HepG2 (cell line): ENCODE measurements around the gene NDE1. TPM values are rescaled to one million over a fixed set of nuclear protein-coding genes. Genes with fewer than 3 reads are reported as not detected.

Source experiments
- ATAC-seq: fragments of 200-7000 bp; cut with Tn5 transposase; 3 replicates; pipeline ENCODE4 v1.9.1; 2020; ENCODE audit warnings: mild to moderate bottlenecking, moderate library complexity
- BruUV-seq: library from RNA; stranded (reverse); fragments of 400-500 nt; replicated peaks from 2 replicates; lab custom pipeline; 2021; lab: Mats Ljungman, UMichigan
- CTCF ChIA-PET: fragments of 300-600 bp; formaldehyde crosslinking; extraction: SDS; loops from one replicate; lab custom pipeline; 2021; ENCODE audit warnings: low total read pairs, inconsistent platforms, low intra/inter-chr PET ratio; lab: Yijun Ruan, JAX
- POLR2A ChIA-PET: fragments of 350-600 bp; sonication (Branson Sonifier 250); formaldehyde crosslinking; loops from one replicate; lab custom pipeline; 2020; ENCODE audit warnings: antibody characterized with exemption, inconsistent platforms; lab: Yijun Ruan, JAX
- DNase-seq: peaks from one replicate; pipeline ENCODE4 v3.0.0-alpha.2; 2015; ENCODE audit warnings: low spot score
- FAIRE-seq: peaks from 3 replicates; lab custom pipeline; 2011; peaks lifted over from hg19 to GRCh38; lab: Jason Lieb, UNC
- H2AFZ ChIP-seq: one replicate; pipeline ENCODE4 v1.6.1; 2011; ENCODE audit warnings: low read length, inconsistent platforms
- H3K27ac ChIP-seq: fragments of 300-600 bp; 3 replicates; pipeline ENCODE4 v1.8.0; 2011; ENCODE audit warnings: mixed run types, mild to moderate bottlenecking, mixed read lengths, low read length, inconsistent platforms; ENCODE audit not compliant: insufficient read depth; ENCODE audit errors: extremely low read length
- H3K27me3 ChIP-seq, 2 experiments: fragments of 200-600 bp in 1 of 2; 2 replicates in 1 of 2; 3 replicates in 1 of 2; pipeline versions ENCODE4 v1.6.0 to v1.8.0; 2011; ENCODE audit warnings: low read length in 2 of 2, mild to moderate bottlenecking in 2 of 2, moderate library complexity in 2 of 2, inconsistent platforms in 1 of 2; ENCODE audit not compliant: insufficient read depth in 2 of 2, control insufficient read depth in 1 of 2
- H3K36me3 ChIP-seq, 2 experiments: fragments of 200-600 bp in 1 of 2; replicated peaks in 1 of 2; 2 replicates in 1 of 2; 3 replicates in 1 of 2; pipeline versions ENCODE4 v1.5.1 to v1.8.0; 2011; ENCODE audit warnings: low read length in 2 of 2, inconsistent platforms in 1 of 2; ENCODE audit not compliant: insufficient read depth in 2 of 2, control insufficient read depth in 1 of 2
- H3K4me1 ChIP-seq: 2 replicates; pipeline ENCODE4 v1.5.1; 2012; ENCODE audit warnings: low read length, inconsistent platforms; ENCODE audit not compliant: insufficient read depth
- H3K4me2 ChIP-seq: 2 replicates; pipeline ENCODE4 v1.6.0; 2011; ENCODE audit warnings: low read depth, low read length, inconsistent platforms
- H3K4me3 ChIP-seq, 3 experiments: fragments of 200-600 bp in 1 of 3; sonication (generic), shearing (Covaris generic) in 1 of 3; replicated peaks in 1 of 3; 2 replicates each; pipeline ENCODE4 v1.5.1; 2011 to 2016; ENCODE audit warnings: low read length in 3 of 3, inconsistent platforms in 2 of 3, low read depth in 2 of 3, mild to moderate bottlenecking in 2 of 3, control low read depth in 1 of 3, mixed read lengths in 1 of 3; ENCODE audit not compliant: insufficient read depth in 1 of 3
- H3K79me2 ChIP-seq: one replicate; pipeline ENCODE4 v1.6.1; 2011; ENCODE audit warnings: low read length, inconsistent platforms; ENCODE audit not compliant: insufficient read depth
- H3K9ac ChIP-seq: 2 replicates; pipeline ENCODE4 v1.6.0; 2011; ENCODE audit warnings: mild to moderate bottlenecking, low read depth, low read length, inconsistent platforms; ENCODE audit not compliant: insufficient read depth
- H3K9me3 ChIP-seq: 2 replicates; pipeline ENCODE4 v1.5.1; 2012; ENCODE audit warnings: mild to moderate bottlenecking, low read length
- H4K20me1 ChIP-seq: 2 replicates; pipeline ENCODE4 v1.6.0; 2011; ENCODE audit warnings: inconsistent platforms, mild to moderate bottlenecking, low read length, moderate library complexity; ENCODE audit not compliant: insufficient read depth
- AGO2 ChIP-seq: fragments of 200-400 bp; formaldehyde crosslinking; optimal IDR thresholded peaks from 2 replicates; pipeline ENCODE3; 2017; ENCODE audit warnings: mild to moderate bottlenecking, low read depth, low read length, moderate library complexity
- FOSL1 ChIP-seq: sonication (generic); formaldehyde crosslinking; IDR thresholded peaks from 2 replicates; pipeline ENCODE4 v1.9.0; 2021; ENCODE audit warnings: missing genetic modification reagents, borderline replicate concordance
- GABPB1 ChIP-seq: IDR thresholded peaks from 2 replicates; pipeline ENCODE4 v1.6.1; 2016; ENCODE audit warnings: mild to moderate bottlenecking, missing genetic modification reagents, moderate library complexity, missing compliant biosample characterization
- KMT2A ChIP-seq: sonication (generic); formaldehyde crosslinking; IDR thresholded peaks from 2 replicates; pipeline ENCODE4 v1.4.0; 2020; ENCODE audit warnings: missing genetic modification reagents
- MEIS2 ChIP-seq: sonication (generic); formaldehyde crosslinking; IDR thresholded peaks from 2 replicates; pipeline ENCODE4 v1.9.0; 2021; ENCODE audit warnings: mild to moderate bottlenecking, missing genetic modification reagents
- NFRKB ChIP-seq: fragments of 450-650 bp; IDR thresholded peaks from 2 replicates; pipeline ENCODE4 v1.6.1; 2017
- SETDB1 ChIP-seq: sonication (generic); formaldehyde crosslinking; IDR thresholded peaks from 2 replicates; pipeline ENCODE4 v1.5.1; 2020; ENCODE audit warnings: missing genetic modification reagents, mild to moderate bottlenecking, borderline replicate concordance
- ZBTB38 ChIP-seq: sonication (generic); formaldehyde crosslinking; IDR thresholded peaks from 2 replicates; pipeline ENCODE4 v1.5.1; 2020; ENCODE audit warnings: mild to moderate bottlenecking, missing genetic modification reagents
- ZC3H13 ChIP-seq: sonication (generic); formaldehyde crosslinking; IDR thresholded peaks from 2 replicates; pipeline ENCODE4 v1.8.1; 2023; ENCODE audit warnings: mild to moderate bottlenecking, missing genetic modification reagents, moderate library complexity
- ZKSCAN8 ChIP-seq: IDR thresholded peaks from 2 replicates; pipeline ENCODE4 v1.6.1; 2016; ENCODE audit warnings: borderline replicate concordance, missing genetic modification reagents, missing compliant biosample characterization
- ZMYM3 ChIP-seq: sonication (generic); formaldehyde crosslinking; IDR thresholded peaks from 2 replicates; pipeline ENCODE4 v1.5.1; 2020; ENCODE audit warnings: mild to moderate bottlenecking, missing genetic modification reagents
- ZNF350 ChIP-seq: sonication (generic); formaldehyde crosslinking; IDR thresholded peaks from 2 replicates; pipeline ENCODE4 v1.4.0; 2020; ENCODE audit warnings: mild to moderate bottlenecking, low read depth, missing genetic modification reagents, borderline replicate concordance
- WGBS: methylation state at CpG from one replicate; pipeline ENCODE4 v1.1.6; 2017; ENCODE audit warnings: low lambda C conversion rate; 5-methylcytosine and 5-hydroxymethylcytosine counted together
- in situ Hi-C: cut with HindIII; loops from 2 replicates; pipeline ENCODE4 v1.10.0; 2017; ENCODE audit warnings: low pct_unique_long_range_greater_than_20kb; ENCODE audit not compliant: extremely low pct_ligation_motif_present
- intact Hi-C: fragments of 100-400 bp; cut with micrococcal nuclease; formaldehyde crosslinking; loops from one replicate; pipeline ENCODE4 v1.10.0; 2022; ENCODE audit not compliant: unreplicated experiment
- polyA plus RNA-seq, 8 experiments: library from polyadenylated mRNA; depleted of rRNA in 3 of 8; stranded (reverse) in 7 of 8; unstranded in 1 of 8; fragments of >200 nt; fragmentation: Illumina TruSeq in 4 of 8; extraction: Trizol in 4 of 8; gene quantifications; 2 replicates each; pipeline versions ENCODE4 v1.2.1 to v1.2.3, GENCODE V29; 2011 to 2016; ENCODE audit warnings: low read depth in 4 of 8, missing spikeins in 1 of 8, mixed read lengths in 1 of 8; ENCODE audit not compliant: insufficient read depth in 1 of 8
- total RNA-seq, 5 experiments: library from RNA; depleted of rRNA; stranded (reverse); fragments of >200 nt; fragmentation: Illumina TruSeq; extraction: Trizol; gene quantifications; 2 replicates each; pipeline ENCODE4 v1.2.3, GENCODE V29; 2016; ENCODE audit warnings: low read depth in 1 of 5
- TF ChIP-seq, protein P1 (sequence below): sonication (generic); formaldehyde crosslinking; conservative IDR thresholded peaks from 2 replicates; pipeline ENCODE4 v1.8.0; 2022; ENCODE audit warnings: low read depth, missing genetic modification reagents
- TF ChIP-seq, protein P2 (sequence below): sonication (generic); formaldehyde crosslinking; IDR thresholded peaks from 2 replicates; pipeline ENCODE4 v1.9.0; 2021; ENCODE audit warnings: missing genetic modification reagents, borderline replicate concordance

Gene NDE1
- total and polyA plus RNA-seq, 2 of the 13 experiments (the other 11 are each of a cell fraction or from before 2014, with no cell fraction given), result 40.9 to 72.5 TPM

DNA sequence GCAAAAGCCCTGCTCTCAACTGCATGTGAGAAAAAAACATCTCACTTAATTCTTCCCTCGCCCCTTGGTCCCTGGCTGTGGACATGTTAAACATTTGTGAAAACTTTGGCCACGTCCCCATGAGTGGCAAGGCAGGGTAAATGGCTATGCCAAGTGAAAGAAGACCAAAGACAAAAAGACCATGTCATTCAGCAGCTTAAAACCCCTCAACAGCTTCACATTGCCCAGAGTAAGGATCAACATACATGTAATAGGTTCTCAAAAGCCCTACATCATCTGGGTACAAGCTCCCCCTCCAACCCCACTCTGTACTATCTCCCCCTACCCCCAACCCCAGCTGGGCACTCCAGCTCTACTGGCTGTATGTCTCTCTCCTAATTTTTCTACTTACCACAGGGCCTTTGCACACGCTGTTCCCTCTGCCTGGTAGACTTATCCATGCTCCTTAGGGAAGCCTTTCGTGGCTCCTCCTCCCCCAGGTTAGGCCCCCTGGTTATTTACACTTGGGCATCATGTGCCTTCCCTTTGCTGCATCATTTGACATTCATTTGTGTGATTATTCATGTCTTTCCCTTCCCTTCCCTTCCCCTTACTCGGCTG lies 75.7 kb downstream of the NDE1 start:
- TF ChIP-seq ZKSCAN8 (CRISPR knock-in tag) (peak; percentile 53; the same call in 1 of the 2 replicates), ZC3H13 (CRISPR knock-in tag) (peak; percentile 51; the same call in 1 of the 2 replicates), ZNF350 (CRISPR knock-in tag) (no peak), ZMYM3 (CRISPR knock-in tag) (0 out of 2 replicates have a peak, but pooled peaks have one; percentile 40)
- ChIA-PET CTCF (no interaction called here), POLR2A (no interaction called here)
- DNase-seq (no peak), ATAC-seq (no peak), FAIRE-seq (no peak)
- Histone ChIP-seq H3K27ac (no peak overlapping the region), H3K9me3 (no peaks in the 10 kb centered on the region), H3K27me3 (no peaks in the 10 kb centered on the region), H3K4me1 (no peaks in the 10 kb centered on the region), H2AFZ (no peak overlapping the region), H3K9ac (no peak overlapping the region), H3K79me2 (no peaks in the 10 kb centered on the region), H3K36me3 (peaks cover 12 to 13% of the 10 kb centered on the region in 2 experiments; a peak in 4 of 5 replicates), H3K4me3 (no peak overlapping the region), H4K20me1 (no peaks in the 10 kb centered on the region), H3K4me2 (no peak overlapping the region)
- intact Hi-C loops (no loop called here), in situ Hi-C loops (no loop called here)
- TSS peak; percentile 47 for BruUV-seq
- WGBS, result 95% methylated on average over 5 of the region's 5 CpGs

DNA sequence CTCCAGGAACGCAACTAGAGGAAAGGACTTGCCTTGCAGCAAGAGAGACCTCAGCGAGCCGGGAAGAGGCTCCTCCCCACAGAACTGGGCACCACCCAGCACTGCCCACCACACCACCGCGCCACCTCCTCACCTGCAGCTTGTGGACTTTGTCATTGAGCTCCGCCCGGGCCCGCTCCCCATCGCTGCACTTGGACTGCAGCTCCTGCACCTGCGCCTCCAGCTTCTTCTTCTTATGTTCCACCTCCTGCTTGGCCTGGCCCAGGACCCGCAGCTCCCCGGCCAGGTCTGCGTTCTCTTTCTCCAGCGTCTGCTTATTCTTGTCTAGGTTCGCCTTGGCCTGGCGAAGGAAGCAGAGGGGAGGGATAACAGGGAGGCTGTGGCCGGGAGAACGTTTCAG lies 76.7 kb downstream of the NDE1 start:
- no peak overlapping the region for H3K4me2 ChIP-seq
- WGBS, result 92% methylated on average over 18 of the region's 18 CpGs
- TF ChIP-seq, protein P1, sequence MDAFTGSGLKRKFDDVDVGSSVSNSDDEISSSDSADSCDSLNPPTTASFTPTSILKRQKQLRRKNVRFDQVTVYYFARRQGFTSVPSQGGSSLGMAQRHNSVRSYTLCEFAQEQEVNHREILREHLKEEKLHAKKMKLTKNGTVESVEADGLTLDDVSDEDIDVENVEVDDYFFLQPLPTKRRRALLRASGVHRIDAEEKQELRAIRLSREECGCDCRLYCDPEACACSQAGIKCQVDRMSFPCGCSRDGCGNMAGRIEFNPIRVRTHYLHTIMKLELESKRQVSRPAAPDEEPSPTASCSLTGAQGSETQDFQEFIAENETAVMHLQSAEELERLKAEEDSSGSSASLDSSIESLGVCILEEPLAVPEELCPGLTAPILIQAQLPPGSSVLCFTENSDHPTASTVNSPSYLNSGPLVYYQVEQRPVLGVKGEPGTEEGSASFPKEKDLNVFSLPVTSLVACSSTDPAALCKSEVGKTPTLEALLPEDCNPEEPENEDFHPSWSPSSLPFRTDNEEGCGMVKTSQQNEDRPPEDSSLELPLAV (CRISPR knock-in tag), result no peak
- TF ChIP-seq MEIS2 (CRISPR knock-in tag) (no peak), SETDB1 (CRISPR knock-in tag) (no peak), NFRKB (no peak), AGO2 (peak; percentile 73), FOSL1 (CRISPR knock-in tag) (no peak), GABPB1 (CRISPR knock-in tag) (0 out of 2 replicates have a peak, but pooled peaks have one; percentile 12), KMT2A (no peak), ZBTB38 (CRISPR knock-in tag) (peak; percentile 53; the same call in 1 of the 2 replicates)
- TF ChIP-seq, protein P2, sequence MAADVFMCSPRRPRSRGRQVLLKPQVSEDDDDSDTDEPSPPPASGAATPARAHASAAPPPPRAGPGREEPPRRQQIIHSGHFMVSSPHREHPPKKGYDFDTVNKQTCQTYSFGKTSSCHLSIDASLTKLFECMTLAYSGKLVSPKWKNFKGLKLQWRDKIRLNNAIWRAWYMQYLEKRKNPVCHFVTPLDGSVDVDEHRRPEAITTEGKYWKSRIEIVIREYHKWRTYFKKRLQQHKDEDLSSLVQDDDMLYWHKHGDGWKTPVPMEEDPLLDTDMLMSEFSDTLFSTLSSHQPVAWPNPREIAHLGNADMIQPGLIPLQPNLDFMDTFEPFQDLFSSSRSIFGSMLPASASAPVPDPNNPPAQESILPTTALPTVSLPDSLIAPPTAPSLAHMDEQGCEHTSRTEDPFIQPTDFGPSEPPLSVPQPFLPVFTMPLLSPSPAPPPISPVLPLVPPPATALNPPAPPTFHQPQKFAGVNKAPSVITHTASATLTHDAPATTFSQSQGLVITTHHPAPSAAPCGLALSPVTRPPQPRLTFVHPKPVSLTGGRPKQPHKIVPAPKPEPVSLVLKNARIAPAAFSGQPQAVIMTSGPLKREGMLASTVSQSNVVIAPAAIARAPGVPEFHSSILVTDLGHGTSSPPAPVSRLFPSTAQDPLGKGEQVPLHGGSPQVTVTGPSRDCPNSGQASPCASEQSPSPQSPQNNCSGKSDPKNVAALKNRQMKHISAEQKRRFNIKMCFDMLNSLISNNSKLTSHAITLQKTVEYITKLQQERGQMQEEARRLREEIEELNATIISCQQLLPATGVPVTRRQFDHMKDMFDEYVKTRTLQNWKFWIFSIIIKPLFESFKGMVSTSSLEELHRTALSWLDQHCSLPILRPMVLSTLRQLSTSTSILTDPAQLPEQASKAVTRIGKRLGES (CRISPR knock-in tag), result no peak
- no peaks in the 10 kb centered on the region for H3K4me1 ChIP-seq
- H3K9me3 ChIP-seq, result no peaks in the 10 kb centered on the region
- FAIRE-seq, result no peak
- in situ Hi-C loops, result no loop called here
- DNase-seq, result no peak
- ChIA-PET CTCF (no interaction called here), POLR2A (no interaction called here)
- intact Hi-C loops, result no loop called here
- H4K20me1 ChIP-seq, result no peaks in the 10 kb centered on the region
- no TSS peak for BruUV-seq
- no peak overlapping the region for H2AFZ ChIP-seq
- no peak overlapping the region for H3K4me3 ChIP-seq
- H3K27me3 ChIP-seq, result no peaks in the 10 kb centered on the region
- no peak; the same call in 2 of the 3 replicates for ATAC-seq
- H3K36me3 ChIP-seq, result peaks cover 12 to 13% of the 10 kb centered on the region in 2 experiments; a peak in 3 of 5 replicates
- no peaks in the 10 kb centered on the region for H3K79me2 ChIP-seq
- H3K27ac ChIP-seq, result no peak overlapping the region
- H3K9ac ChIP-seq, result no peak overlapping the region
